DND-41 (cell line): ENCODE data around the gene SLC24A3.

Experiments used
- ATAC-seq: fragments of 200-7000 bp; cut with Tn5 transposase; 3 replicates; pipeline ENCODE4 v1.9.1; 2021; ENCODE audit warnings: low read depth; ENCODE audit not compliant: insufficient read depth
- DNase-seq: peaks from one replicate; pipeline ENCODE4 v3.0.0-alpha.2; 2020
- H2AFZ ChIP-seq: 2 replicates; pipeline ENCODE4 v1.6.0; 2012; ENCODE audit warnings: low read depth, low read length
- H3K27ac ChIP-seq: 2 replicates; pipeline ENCODE4 v1.5.1; 2012; ENCODE audit warnings: low read length, inconsistent platforms
- H3K27me3 ChIP-seq: fragments of 200-600 bp; sonication (generic); 2 replicates; pipeline ENCODE4 v1.6.0; 2012; ENCODE audit warnings: low read length, mild to moderate bottlenecking, inconsistent platforms; ENCODE audit not compliant: insufficient read depth, poor library complexity
- H3K36me3 ChIP-seq: 2 replicates; pipeline ENCODE4 v1.5.1; 2012; ENCODE audit warnings: low read length, inconsistent platforms; ENCODE audit not compliant: insufficient read depth
- H3K4me1 ChIP-seq: 2 replicates; pipeline ENCODE4 v1.5.1; 2012; ENCODE audit warnings: mild to moderate bottlenecking, low read length; ENCODE audit not compliant: insufficient read depth
- H3K4me2 ChIP-seq: 2 replicates; pipeline ENCODE4 v1.6.0; 2012; ENCODE audit warnings: mild to moderate bottlenecking, moderate library complexity, low read length, inconsistent platforms; ENCODE audit not compliant: insufficient read depth
- H3K4me3 ChIP-seq, 2 experiments: fragments of 200-600 bp in 1 of 2; shearing (Covaris generic) in 1 of 2; 2 replicates each; pipeline ENCODE4 v1.5.1; 2012 to 2016; ENCODE audit warnings: inconsistent platforms in 2 of 2, low read length in 2 of 2, mild to moderate bottlenecking in 2 of 2, low read depth in 1 of 2, moderate library complexity in 1 of 2
- H3K79me2 ChIP-seq: 2 replicates; pipeline ENCODE4 v1.6.0; 2012; ENCODE audit warnings: low read length, inconsistent platforms; ENCODE audit not compliant: insufficient read depth
- H3K9ac ChIP-seq: 2 replicates; pipeline ENCODE4 v1.6.0; 2012; ENCODE audit warnings: low read depth, mild to moderate bottlenecking, inconsistent platforms, low read length, moderate library complexity
- H3K9me3 ChIP-seq: 2 replicates; pipeline ENCODE4 v1.5.1; 2012; ENCODE audit warnings: low read length, moderate library complexity, mild to moderate bottlenecking, inconsistent platforms; ENCODE audit not compliant: insufficient read depth, severe bottlenecking
- H4K20me1 ChIP-seq: 2 replicates; pipeline ENCODE4 v1.6.0; 2012; ENCODE audit warnings: low read length; ENCODE audit not compliant: insufficient read depth
- EZH2 ChIP-seq: IDR thresholded peaks from 3 replicates; pipeline ENCODE4 v1.6.1; 2012; ENCODE audit warnings: borderline replicate concordance, low read depth, mild to moderate bottlenecking, moderate library complexity, low read length, inconsistent platforms; ENCODE audit not compliant: severe bottlenecking
- TF ChIP-seq, protein P1 (sequence below): IDR thresholded peaks from 2 replicates; pipeline ENCODE4 v1.5.1; 2012; ENCODE audit warnings: borderline replicate concordance, low read length, moderate library complexity, mild to moderate bottlenecking; ENCODE audit not compliant: poor library complexity, severe bottlenecking; ENCODE audit errors: extremely low read depth

SLC24A3 gene

GRCh38 chr20:19415786-19416185 lies 203.3 kb downstream of the SLC24A3 start:
- H2AFZ ChIP-seq: no peak overlapping the region

GRCh38 chr20:19416627-19417026 lies 204.2 kb downstream of the SLC24A3 start:
- Histone ChIP-seq H3K27ac (no peak overlapping the region), H3K79me2 (no peaks in the 10 kb centered on the region), H3K27me3 (no peaks in the 10 kb centered on the region), H3K4me3 (no peak overlapping the region), H4K20me1 (no peaks in the 10 kb centered on the region), H2AFZ (no peak overlapping the region), H3K4me1 (no peaks in the 10 kb centered on the region), H3K36me3 (no peaks in the 10 kb centered on the region), H3K9me3 (no peaks in the 10 kb centered on the region), H3K9ac (no peak overlapping the region), H3K4me2 (no peak overlapping the region)
- TF ChIP-seq, protein P1, sequence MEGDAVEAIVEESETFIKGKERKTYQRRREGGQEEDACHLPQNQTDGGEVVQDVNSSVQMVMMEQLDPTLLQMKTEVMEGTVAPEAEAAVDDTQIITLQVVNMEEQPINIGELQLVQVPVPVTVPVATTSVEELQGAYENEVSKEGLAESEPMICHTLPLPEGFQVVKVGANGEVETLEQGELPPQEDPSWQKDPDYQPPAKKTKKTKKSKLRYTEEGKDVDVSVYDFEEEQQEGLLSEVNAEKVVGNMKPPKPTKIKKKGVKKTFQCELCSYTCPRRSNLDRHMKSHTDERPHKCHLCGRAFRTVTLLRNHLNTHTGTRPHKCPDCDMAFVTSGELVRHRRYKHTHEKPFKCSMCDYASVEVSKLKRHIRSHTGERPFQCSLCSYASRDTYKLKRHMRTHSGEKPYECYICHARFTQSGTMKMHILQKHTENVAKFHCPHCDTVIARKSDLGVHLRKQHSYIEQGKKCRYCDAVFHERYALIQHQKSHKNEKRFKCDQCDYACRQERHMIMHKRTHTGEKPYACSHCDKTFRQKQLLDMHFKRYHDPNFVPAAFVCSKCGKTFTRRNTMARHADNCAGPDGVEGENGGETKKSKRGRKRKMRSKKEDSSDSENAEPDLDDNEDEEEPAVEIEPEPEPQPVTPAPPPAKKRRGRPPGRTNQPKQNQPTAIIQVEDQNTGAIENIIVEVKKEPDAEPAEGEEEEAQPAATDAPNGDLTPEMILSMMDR: no peak
- TF ChIP-seq EZH2: no peak
- DNase-seq: no peak
- no peak for ATAC-seq

More at GRCh38 chr20:19415786-19416185, 203.3 kb downstream of the SLC24A3 start:
- ATAC-seq (no peak), DNase-seq (no peak)
- no peak overlapping the region for H3K4me3 ChIP-seq
- no peak overlapping the region for H3K9ac ChIP-seq
- H3K79me2 ChIP-seq: no peaks in the 10 kb centered on the region
- no peaks in the 10 kb centered on the region for H3K27me3 ChIP-seq
- TF ChIP-seq, protein P1: no peak
- TF ChIP-seq EZH2: no peak
- no peaks in the 10 kb centered on the region for H3K9me3 ChIP-seq
- H3K36me3 ChIP-seq: no peaks in the 10 kb centered on the region
- H3K27ac ChIP-seq: no peak overlapping the region
- H3K4me2 ChIP-seq: no peak overlapping the region
- no peaks in the 10 kb centered on the region for H3K4me1 ChIP-seq
- H4K20me1 ChIP-seq: no peaks in the 10 kb centered on the region

- Histone ChIP-seq H3K27ac (no peak overlapping the region), H3K36me3 (no peaks in the 10 kb centered on the region), H3K79me2 (no peaks in the 10 kb centered on the region), H3K9me3 (no peaks in the 10 kb centered on the region), H2AFZ (no peak overlapping the region), H4K20me1 (no peaks in the 10 kb centered on the region), H3K27me3 (no peaks in the 10 kb centered on the region), H3K4me1 (no peaks in the 10 kb centered on the region), H3K4me3 (no peak overlapping the region), H3K9ac (no peak overlapping the region), H3K4me2 (no peak overlapping the region)
- ATAC-seq (no peak), DNase-seq (no peak)
- TF ChIP-seq, protein P1: no peak
- no peak for TF ChIP-seq EZH2
Measured at GRCh38 chr20:19419396-19419795, 207.0 kb downstream of the SLC24A3 start.
